Measurements from ENCODE around the gene DPP4.

DPP4 gene

GRCh38 chr2:161976917-161977316 is 97.1 kb downstream of the DPP4 start:
- DNase-seq (ENCODE audit: low read depth), result no peak
- TF ChIP-seq CTCF (conservative IDR thresholded peaks at IDR 0.05; ENCODE audit: low read depth, low read length), result no peak
- H3K4me3 ChIP-seq (ENCODE audit: low read length), result no peak overlapping the region

- no peak for DNase-seq (ENCODE audit: low read depth)
- no peak overlapping the region for H3K4me3 ChIP-seq (ENCODE audit: low read length)
- TF ChIP-seq CTCF (conservative IDR thresholded peaks at IDR 0.05; ENCODE audit: low read depth, low read length), result no peak
Observed at GRCh38 chr2:161976295-161976694, 97.7 kb downstream of the DPP4 start.

- no peak overlapping the region for H3K4me3 ChIP-seq (ENCODE audit: low read length)
- no peak for TF ChIP-seq CTCF (conservative IDR thresholded peaks at IDR 0.05; ENCODE audit: low read depth, low read length)
- no peak for DNase-seq (ENCODE audit: low read depth)
Observed at GRCh38 chr2:161975813-161976160, 98.2 kb downstream of the DPP4 start.

GRCh38 chr2:161975062-161975812 is 98.8 kb downstream of the DPP4 start:
- no peak for TF ChIP-seq CTCF (conservative IDR thresholded peaks at IDR 0.05; ENCODE audit: low read depth, low read length)
- no peak for DNase-seq (ENCODE audit: low read depth)
- no peak overlapping the region for H3K4me3 ChIP-seq (ENCODE audit: low read length)

GRCh38 chr2:161974461-161974860 is 99.6 kb downstream of the DPP4 start:
- H3K4me3 ChIP-seq (ENCODE audit: low read length), result no peak overlapping the region
- no peak for DNase-seq (ENCODE audit: low read depth)
- no peak for TF ChIP-seq CTCF (conservative IDR thresholded peaks at IDR 0.05; ENCODE audit: low read depth, low read length)

- TF ChIP-seq CTCF (conservative IDR thresholded peaks at IDR 0.05; ENCODE audit: low read depth, low read length), result no peak
- DNase-seq (ENCODE audit: low read depth), result no peak
- H3K4me3 ChIP-seq (ENCODE audit: low read length), result no peak overlapping the region
Observed at GRCh38 chr2:161972866-161973265, 101.1 kb downstream of the DPP4 start.

- no peak for TF ChIP-seq CTCF (conservative IDR thresholded peaks at IDR 0.05; ENCODE audit: low read depth, low read length)
- H3K4me3 ChIP-seq (ENCODE audit: low read length), result no peak overlapping the region
- no peak for DNase-seq (ENCODE audit: low read depth)
Observed at GRCh38 chr2:161972232-161972631, 101.8 kb downstream of the DPP4 start.

Data from retinal pigment epithelial cell (primary cell).